ENCODE results near the gene AKAP6.

GRCh38 chr14:32324601-32325000 is 4.5 kb upstream of the AKAP6 start:
- TF ChIP-seq SP1 (IDR thresholded peaks at IDR 0.05) (no peak), MAX (IDR thresholded peaks at IDR 0.05) (no peak), CTCF (IDR thresholded peaks at IDR 0.05; ENCODE audit: low read depth, low read length, missing input control) (no peak), TAF1 (conservative IDR thresholded peaks at IDR 0.05) (no peak), EGR1 (IDR thresholded peaks at IDR 0.05; ENCODE audit: low read depth in 2 of 2) (no peak), NR2F2 (IDR thresholded peaks at IDR 0.05) (no peak), YY1 (IDR thresholded peaks at IDR 0.05) (no peak), RAD21 (IDR thresholded peaks at IDR 0.05) (no peak)
